ENCODE measurements around the gene CEMP1.

DNA sequence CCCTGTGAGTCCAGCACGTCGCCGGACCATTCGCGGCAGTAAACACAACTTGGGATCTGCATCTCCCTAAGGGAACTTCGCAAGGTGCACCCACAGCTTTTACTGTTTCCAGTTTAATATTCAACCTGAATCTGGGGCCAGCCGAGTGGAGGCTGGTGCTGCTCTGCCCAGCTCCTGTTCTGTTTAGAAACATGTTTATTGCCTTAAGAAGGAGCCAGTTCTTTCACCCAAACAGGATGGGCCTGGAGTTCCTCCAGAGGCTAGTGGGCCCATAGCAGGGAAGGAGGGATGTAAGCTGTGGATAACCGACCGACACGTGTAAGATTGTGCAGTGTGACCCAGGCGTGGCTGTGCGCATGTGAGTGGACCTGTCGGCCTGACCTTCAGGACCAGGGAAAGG is 38.9 kb downstream of the CEMP1 start:
- TF ChIP-seq, protein P1, sequence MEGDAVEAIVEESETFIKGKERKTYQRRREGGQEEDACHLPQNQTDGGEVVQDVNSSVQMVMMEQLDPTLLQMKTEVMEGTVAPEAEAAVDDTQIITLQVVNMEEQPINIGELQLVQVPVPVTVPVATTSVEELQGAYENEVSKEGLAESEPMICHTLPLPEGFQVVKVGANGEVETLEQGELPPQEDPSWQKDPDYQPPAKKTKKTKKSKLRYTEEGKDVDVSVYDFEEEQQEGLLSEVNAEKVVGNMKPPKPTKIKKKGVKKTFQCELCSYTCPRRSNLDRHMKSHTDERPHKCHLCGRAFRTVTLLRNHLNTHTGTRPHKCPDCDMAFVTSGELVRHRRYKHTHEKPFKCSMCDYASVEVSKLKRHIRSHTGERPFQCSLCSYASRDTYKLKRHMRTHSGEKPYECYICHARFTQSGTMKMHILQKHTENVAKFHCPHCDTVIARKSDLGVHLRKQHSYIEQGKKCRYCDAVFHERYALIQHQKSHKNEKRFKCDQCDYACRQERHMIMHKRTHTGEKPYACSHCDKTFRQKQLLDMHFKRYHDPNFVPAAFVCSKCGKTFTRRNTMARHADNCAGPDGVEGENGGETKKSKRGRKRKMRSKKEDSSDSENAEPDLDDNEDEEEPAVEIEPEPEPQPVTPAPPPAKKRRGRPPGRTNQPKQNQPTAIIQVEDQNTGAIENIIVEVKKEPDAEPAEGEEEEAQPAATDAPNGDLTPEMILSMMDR (IDR thresholded peaks at IDR 0.05; ENCODE audit: low read depth, low read length), result no peak
- no peak for TF ChIP-seq EZH2phosphoT487 (IDR thresholded peaks at IDR 0.05; ENCODE audit: low read depth)
